ENCODE results near the gene FGF11.

FGF11 gene

GRCh38 chr17:7429722-7430121, 9.6 kb upstream of the FGF11 start:
- no peak overlapping the region for H2AFZ ChIP-seq (ENCODE audit: low read depth, low read length, severe bottlenecking)
- H3K27ac ChIP-seq (ENCODE audit: low read depth, low read length) = no peak overlapping the region
- no peaks in the 10 kb centered on the region for H3K79me2 ChIP-seq (ENCODE audit: insufficient read depth, low read length)
- H3K9ac ChIP-seq (ENCODE audit: low read length) = no peak overlapping the region
- no peaks in the 10 kb centered on the region for H3K9me3 ChIP-seq (ENCODE audit: insufficient read depth, low read length)
- H3K36me3 ChIP-seq (ENCODE audit: low read length) = no peaks in the 10 kb centered on the region
- no peaks in the 10 kb centered on the region for H3K9me2 ChIP-seq (replicated peaks; ENCODE audit: insufficient read depth, low read length)
- H3K4me2 ChIP-seq (ENCODE audit: low read depth, low read length, poor library complexity, severe bottlenecking) = no peak overlapping the region
- H3K27me3 ChIP-seq (ENCODE audit: low read length) = no peaks in the 10 kb centered on the region
- H3K4me3 ChIP-seq (ENCODE audit: insufficient read depth, low read length, poor library complexity, severe bottlenecking) = no peak overlapping the region
- TF ChIP-seq EZH2phosphoT487 (conservative IDR thresholded peaks at IDR 0.05; ENCODE audit: low read length) = no peak
- TF ChIP-seq CTCF (IDR thresholded peaks at IDR 0.05; ENCODE audit: insufficient read depth, low read length, poor library complexity, severe bottlenecking) = no peak
- no peaks in the 10 kb centered on the region for H3F3A ChIP-seq (ENCODE audit: insufficient read depth)
- no peaks in the 10 kb centered on the region for H4K20me1 ChIP-seq (ENCODE audit: low read depth, low read length)

- TF ChIP-seq CTCF (IDR thresholded peaks at IDR 0.05; ENCODE audit: insufficient read depth, low read length, poor library complexity, severe bottlenecking) (no peak), EZH2phosphoT487 (conservative IDR thresholded peaks at IDR 0.05; ENCODE audit: low read length) (no peak)
- Histone ChIP-seq H3K9me2 (replicated peaks; ENCODE audit: insufficient read depth, low read length) (no peaks in the 10 kb centered on the region), H2AFZ (ENCODE audit: low read depth, low read length, severe bottlenecking) (no peak overlapping the region), H3K27ac (ENCODE audit: low read depth, low read length) (no peak overlapping the region), H3K9me3 (ENCODE audit: insufficient read depth, low read length) (no peaks in the 10 kb centered on the region), H3K9ac (ENCODE audit: low read length) (no peak overlapping the region), H3K36me3 (ENCODE audit: low read length) (no peaks in the 10 kb centered on the region), H3K4me2 (ENCODE audit: low read depth, low read length, poor library complexity, severe bottlenecking) (no peak overlapping the region), H4K20me1 (ENCODE audit: low read depth, low read length) (no peaks in the 10 kb centered on the region), H3K4me3 (ENCODE audit: insufficient read depth, low read length, poor library complexity, severe bottlenecking) (no peak overlapping the region), H3K27me3 (ENCODE audit: low read length) (no peaks in the 10 kb centered on the region), H3F3A (ENCODE audit: insufficient read depth) (no peaks in the 10 kb centered on the region), H3K79me2 (ENCODE audit: insufficient read depth, low read length) (no peaks in the 10 kb centered on the region)
These were observed 8.1 kb upstream of the FGF11 start for GRCh38 chr17:7431231-7431630.

GRCh38 chr17:7432296-7432695, 7.0 kb upstream of the FGF11 start:
- Histone ChIP-seq H3K9ac (ENCODE audit: low read length) (no peak overlapping the region), H4K20me1 (ENCODE audit: low read depth, low read length) (no peaks in the 10 kb centered on the region), H3K4me3 (ENCODE audit: insufficient read depth, low read length, poor library complexity, severe bottlenecking) (no peak overlapping the region), H3K4me2 (ENCODE audit: low read depth, low read length, poor library complexity, severe bottlenecking) (no peak overlapping the region), H3K79me2 (ENCODE audit: insufficient read depth, low read length) (no peaks in the 10 kb centered on the region), H3K9me2 (replicated peaks; ENCODE audit: insufficient read depth, low read length) (no peaks in the 10 kb centered on the region), H3K36me3 (ENCODE audit: low read length) (no peaks in the 10 kb centered on the region), H3K27me3 (ENCODE audit: low read length) (no peaks in the 10 kb centered on the region), H3F3A (ENCODE audit: insufficient read depth) (no peaks in the 10 kb centered on the region), H3K27ac (ENCODE audit: low read depth, low read length) (no peak overlapping the region), H3K9me3 (ENCODE audit: insufficient read depth, low read length) (no peaks in the 10 kb centered on the region), H2AFZ (ENCODE audit: low read depth, low read length, severe bottlenecking) (no peak overlapping the region)
- TF ChIP-seq EZH2phosphoT487 (conservative IDR thresholded peaks at IDR 0.05; ENCODE audit: low read length) (no peak), CTCF (IDR thresholded peaks at IDR 0.05; ENCODE audit: insufficient read depth, low read length, poor library complexity, severe bottlenecking) (no peak)
